ENCODE results near the gene VENTX. TPM values are rescaled to one million over a fixed set of nuclear protein-coding genes. Genes with fewer than 3 reads are reported as not detected.
A peak's percentile ranks its signal among the peaks of the same experiment; 100 is the strongest.

Gene VENTX
- polyA plus RNA-seq, 3 donors, result 1.4 to 56.0 (median 1.6) TPM

DNA sequence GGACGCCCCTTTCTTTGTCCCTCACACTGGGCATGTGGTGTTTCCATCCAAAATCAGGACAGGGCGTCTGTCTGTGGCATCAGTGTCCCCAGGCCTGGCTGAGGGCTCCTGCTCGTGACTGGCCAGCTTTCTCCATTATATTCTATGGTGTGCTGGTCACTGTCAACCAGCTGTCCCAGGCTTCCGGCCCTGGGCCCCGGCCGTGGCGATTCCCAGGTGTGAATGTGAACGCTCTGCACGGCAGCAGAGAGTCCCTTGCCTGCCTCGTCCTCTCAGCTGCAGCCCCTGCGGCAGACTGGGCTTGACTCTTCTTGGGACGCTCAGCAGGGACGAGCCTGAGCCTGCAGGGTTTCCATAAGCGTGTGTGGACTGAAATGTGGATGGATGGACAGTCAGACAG lies 13.6 kb upstream of the VENTX start:
- 92% methylated on average over 9 of the region's 14 CpGs for WGBS (ENCODE audit: insufficient coverage)
- Mint-ChIP-seq H3K27ac (no peak overlapping the region), H3K4me1 (peaks cover 4% of the 10 kb centered on the region), H3K36me3 (peaks cover 2 to 4% of the 10 kb centered on the region in 2 donors), H3K4me3 (peak overlapping the region in 1 of 2 donors; percentile 55), H3K9me3 (peaks cover 0 to 5% (median 2%) of the 10 kb centered on the region in 7 donors), H3K27me3 (ENCODE audit: low read depth in 3 of 3) (peaks cover 46 to 70% (median 69%) of the 10 kb centered on the region in 3 donors)
- Histone ChIP-seq H3K36me3 (replicated peaks in 1 of 2; ENCODE audit: control insufficient read depth in 1 of 2, insufficient read depth in 2 of 2, low read length in 2 of 2) (no peaks in the 10 kb centered on the region), H3K4me2 (replicated peaks; ENCODE audit: extremely low read depth, low read length, poor library complexity, severe bottlenecking) (no peak overlapping the region), H4K20me1 (ENCODE audit: insufficient read depth, low read length) (no peaks in the 10 kb centered on the region), H3K9ac (ENCODE audit: insufficient read depth, low read length, poor library complexity, severe bottlenecking) (no peak overlapping the region), H3K79me2 (ENCODE audit: insufficient read depth, low read length) (no peaks in the 10 kb centered on the region), H3K4me1 (ENCODE audit: control insufficient read depth in 1 of 2, insufficient read depth in 2 of 2, low read length in 2 of 2) (no peaks in the 10 kb centered on the region), H3K27ac (ENCODE audit: low read depth in 1 of 2, low read length in 2 of 2) (no peak overlapping the region), H3K4me3 (replicated peaks in 1 of 3; ENCODE audit: low read depth in 2 of 3, low read length in 3 of 3) (no peak overlapping the region), H2AFZ (ENCODE audit: insufficient read depth, low read depth, low read length, poor library complexity, severe bottlenecking) (no peak overlapping the region), H3K27me3 (ENCODE audit: control insufficient read depth in 2 of 2, insufficient read depth in 2 of 2, low read length in 2 of 2) (peaks cover 14 to 52% of the 10 kb centered on the region in 2 donors), H3K9me3 (replicated peaks in 1 of 2; ENCODE audit: control insufficient read depth in 1 of 2, insufficient read depth in 1 of 2, low read length in 2 of 2) (peaks cover 0 to 2% of the 10 kb centered on the region in 2 donors)
- no peak for TF ChIP-seq CTCF (IDR thresholded peaks at IDR 0.05)
- DNase-seq, result no peak
- intact Hi-C loops (cut with micrococcal nuclease), result no loop called here

DNA sequence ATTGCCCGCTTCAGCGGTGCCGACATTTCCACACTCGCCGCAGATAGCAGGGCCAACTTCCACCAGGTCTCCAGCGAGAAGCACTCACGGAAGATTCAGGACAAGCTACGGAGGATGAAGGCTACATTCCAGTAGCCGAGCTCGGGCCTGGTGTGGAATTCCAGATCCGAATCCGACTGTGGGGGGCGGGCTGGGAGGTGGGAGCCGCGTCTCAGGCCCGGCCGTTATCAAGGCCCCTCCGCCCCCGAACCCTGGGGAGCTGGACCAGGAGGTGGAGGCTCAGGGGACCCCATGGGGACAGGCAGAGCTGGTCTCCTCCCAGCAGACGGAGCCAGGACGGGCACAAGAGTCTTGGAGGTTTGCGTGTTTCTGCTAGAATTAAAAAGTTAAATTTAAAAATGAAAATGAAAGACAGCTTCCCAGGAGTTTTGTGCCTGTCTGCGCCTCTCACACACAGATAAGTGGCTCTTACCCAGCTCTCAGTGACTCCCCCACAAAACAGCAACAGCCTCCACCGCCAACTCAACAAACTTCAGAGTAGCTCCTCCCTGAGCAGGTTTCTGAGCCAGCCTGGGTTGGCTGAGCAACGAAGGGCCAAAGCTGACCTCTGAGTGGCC lies 12.8 kb upstream of the VENTX start:
- H3K4me1 ChIP-seq (ENCODE audit: control insufficient read depth in 1 of 2, insufficient read depth in 2 of 2, low read length in 2 of 2), result peaks cover 0 to 7% of the 10 kb centered on the region in 2 donors
- WGBS (ENCODE audit: insufficient coverage), result 91% methylated on average over 20 of the region's 25 CpGs
- no peaks in the 10 kb centered on the region for H3K79me2 ChIP-seq (ENCODE audit: insufficient read depth, low read length)
- H3K4me2 ChIP-seq (replicated peaks; ENCODE audit: extremely low read depth, low read length, poor library complexity, severe bottlenecking), result no peak overlapping the region
- Mint-ChIP-seq H3K27me3 (ENCODE audit: low read depth in 3 of 3) (peaks cover 49 to 69% (median 67%) of the 10 kb centered on the region in 3 donors), H3K4me1 (peaks cover 9% of the 10 kb centered on the region), H3K9me3 (peaks cover 0 to 9% (median 7%) of the 10 kb centered on the region in 7 donors), H3K4me3 (peak overlapping the region in 1 of 2 donors; percentile 59), H3K36me3 (peaks cover 5 to 7% of the 10 kb centered on the region in 2 donors), H3K27ac (peak overlapping the region in 2 of 7 donors; percentile 40)
- peaks cover 0 to 7% of the 10 kb centered on the region in 2 donors for H3K9me3 ChIP-seq (replicated peaks in 1 of 2; ENCODE audit: control insufficient read depth in 1 of 2, insufficient read depth in 1 of 2, low read length in 2 of 2)
- no peak overlapping the region for H3K9ac ChIP-seq (ENCODE audit: insufficient read depth, low read length, poor library complexity, severe bottlenecking)
- intact Hi-C loops (cut with micrococcal nuclease), result no loop called here
- no peak for DNase-seq
- H4K20me1 ChIP-seq (ENCODE audit: insufficient read depth, low read length), result no peaks in the 10 kb centered on the region
- peaks cover 19 to 55% of the 10 kb centered on the region in 2 donors for H3K27me3 ChIP-seq (ENCODE audit: control insufficient read depth in 2 of 2, insufficient read depth in 2 of 2, low read length in 2 of 2)
- no peak overlapping the region for H3K4me3 ChIP-seq (replicated peaks in 1 of 3; ENCODE audit: low read depth in 2 of 3, low read length in 3 of 3)
- H3K36me3 ChIP-seq (replicated peaks in 1 of 2; ENCODE audit: control insufficient read depth in 1 of 2, insufficient read depth in 2 of 2, low read length in 2 of 2), result no peaks in the 10 kb centered on the region
- no peak overlapping the region for H3K27ac ChIP-seq (ENCODE audit: low read depth in 1 of 2, low read length in 2 of 2)
- no peak for TF ChIP-seq CTCF (IDR thresholded peaks at IDR 0.05)
- no peak overlapping the region for H2AFZ ChIP-seq (ENCODE audit: insufficient read depth, low read depth, low read length, poor library complexity, severe bottlenecking)
